Natural killer cell (primary cell): Measurements from ENCODE around the gene SMARCA2. TPM values are rescaled to one million over a fixed set of nuclear protein-coding genes. Genes with fewer than 3 reads are reported as not detected.

Experiments
- ATAC-seq, 3 donors: fragments of 150-1000 bp in 2 of 3; fragments of 200-7000 bp in 1 of 3; cut with Tn5 transposase; 1 replicate in 1 of 3; 2 replicates in 2 of 3; pipeline ENCODE4 v1.10.0; 2021; ENCODE audit warnings: mild to moderate bottlenecking in 2 of 3, moderate library complexity in 2 of 3
- DNase-seq, 2 donors: peaks; one replicate each; pipeline versions ENCODE4 v3.0.0 to v3.0.0-alpha.2; 2013 to 2021; ENCODE audit warnings: mixed read lengths in 1 of 2
- H3K27ac ChIP-seq: one replicate; pipeline ENCODE4 v1.5.1; 2013; ENCODE audit warnings: mild to moderate bottlenecking, low read length
- H3K27me3 ChIP-seq: one replicate; pipeline ENCODE4 v1.6.1; 2013; ENCODE audit warnings: low read length; ENCODE audit not compliant: control insufficient read depth, insufficient read depth
- H3K36me3 ChIP-seq: one replicate; pipeline ENCODE4 v1.6.1; 2013; ENCODE audit warnings: low read length; ENCODE audit not compliant: control insufficient read depth, insufficient read depth
- H3K4me1 ChIP-seq: one replicate; pipeline ENCODE4 v1.6.1; 2013; ENCODE audit warnings: low read length; ENCODE audit not compliant: control insufficient read depth, insufficient read depth
- H3K4me3 ChIP-seq: one replicate; pipeline ENCODE4 v1.5.1; 2013; ENCODE audit warnings: low read length
- H3K9me3 ChIP-seq: one replicate; pipeline ENCODE4 v1.6.1; 2013; ENCODE audit warnings: low read length; ENCODE audit not compliant: control insufficient read depth, insufficient read depth
- H3K27ac Mint-ChIP-seq, 2 donors: one replicate each; pipeline ENCODE4 v1.8.0; 2022; ENCODE audit warnings: mild to moderate bottlenecking in 2 of 2, mixed read lengths in 2 of 2, moderate library complexity in 1 of 2
- H3K27me3 Mint-ChIP-seq, 2 donors: one replicate each; pipeline ENCODE4 v1.8.0; 2022; ENCODE audit warnings: low read depth in 2 of 2, mixed read lengths in 2 of 2
- H3K36me3 Mint-ChIP-seq: one replicate; pipeline ENCODE4 v1.8.0; 2022; ENCODE audit warnings: mixed read lengths
- H3K4me1 Mint-ChIP-seq, 2 donors: one replicate each; pipeline ENCODE4 v1.8.0; 2022; ENCODE audit warnings: mixed read lengths in 2 of 2
- H3K4me3 Mint-ChIP-seq: one replicate; pipeline ENCODE4 v1.8.0; 2022; ENCODE audit warnings: mild to moderate bottlenecking, moderate library complexity, mixed read lengths
- H3K9me3 Mint-ChIP-seq, 2 donors: one replicate each; pipeline ENCODE4 v1.8.0; 2022; ENCODE audit warnings: mixed read lengths in 2 of 2
- CTCF ChIP-seq: fragments of 200-600 bp; IDR thresholded peaks from one replicate; pipeline ENCODE4 v1.8.0; 2022; ENCODE audit warnings: antibody characterized with exemption
- WGBS: methylation state at CpG from one replicate; pipeline ENCODE4 v1.1.7; 2013; ENCODE audit warnings: missing lambda C conversion rate; ENCODE audit not compliant: insufficient coverage; 5-methylcytosine and 5-hydroxymethylcytosine counted together
- intact Hi-C: fragments of 100-400 bp; cut with micrococcal nuclease; formaldehyde crosslinking; loops from one replicate; pipeline ENCODE4 v1.14.2; 2022
- total RNA-seq, 4 donors: library from RNA; stranded (reverse); fragments of 120-200 nt in 1 of 4; gene quantifications; one replicate each; pipeline versions ENCODE4 v1.2.3 to v1.2.4, GENCODE V29; 2013 to 2022

SMARCA2 gene
- total RNA-seq, 3 donors from 2014 or later (not counting 1 experiment from before 2014, with no cell fraction given), result 303 to 324 (median 308) TPM

DNA sequence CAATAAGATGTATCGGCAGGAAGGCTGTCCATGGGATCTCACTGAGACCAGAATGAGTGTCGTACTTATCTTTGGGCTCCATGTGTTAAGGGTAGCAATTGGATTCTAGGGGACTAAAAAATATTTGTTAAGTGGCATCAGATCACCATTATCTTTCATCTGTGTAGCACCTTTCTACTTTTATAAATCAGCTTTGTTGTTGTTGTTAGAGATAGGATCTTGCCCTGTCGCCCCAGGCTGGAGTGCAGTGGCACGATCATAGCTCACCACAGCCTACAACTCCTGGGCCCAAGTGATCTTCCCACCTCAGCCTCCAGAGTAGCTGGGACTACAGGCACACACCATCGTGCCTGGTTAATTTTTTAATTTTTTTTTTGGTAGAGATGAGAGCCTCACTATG is 220.5 kb downstream of the SMARCA2 start:
- Mint-ChIP-seq H3K36me3 (no peaks in the 10 kb centered on the region), H3K27ac (no peak overlapping the region), H3K9me3 (no peaks in the 10 kb centered on the region), H3K4me3 (no peak overlapping the region), H3K27me3 (peaks cover 3 to 7% of the 10 kb centered on the region in 2 donors), H3K4me1 (no peaks in the 10 kb centered on the region)
- TF ChIP-seq CTCF, result no peak
- H3K4me3 ChIP-seq, result no peak overlapping the region
- H3K9me3 ChIP-seq, result no peaks in the 10 kb centered on the region
- no peaks in the 10 kb centered on the region for H3K4me1 ChIP-seq
- no peak for ATAC-seq
- 98% methylated on average over 4 of the region's 5 CpGs for WGBS
- no peaks in the 10 kb centered on the region for H3K36me3 ChIP-seq
- intact Hi-C loops, result no loop called here
- no peak for DNase-seq
- no peak overlapping the region for H3K27ac ChIP-seq
- no peaks in the 10 kb centered on the region for H3K27me3 ChIP-seq

- no peaks in the 10 kb centered on the region for H3K36me3 ChIP-seq
- Mint-ChIP-seq H3K36me3 (no peaks in the 10 kb centered on the region), H3K4me1 (peaks cover 7 to 8% of the 10 kb centered on the region in 2 donors), H3K4me3 (no peak overlapping the region), H3K27me3 (peaks cover 7% of the 10 kb centered on the region in 2 donors), H3K27ac (no peak overlapping the region), H3K9me3 (no peaks in the 10 kb centered on the region)
- TF ChIP-seq CTCF, result no peak
- H3K9me3 ChIP-seq, result no peaks in the 10 kb centered on the region
- H3K27ac ChIP-seq, result no peak overlapping the region
- ATAC-seq (no peak), DNase-seq (no peak)
- no peaks in the 10 kb centered on the region for H3K27me3 ChIP-seq
- intact Hi-C loops, result no loop called here
- H3K4me1 ChIP-seq, result peaks cover 3% of the 10 kb centered on the region
- WGBS, result 87% methylated on average over 2 of the region's 3 CpGs
- H3K4me3 ChIP-seq, result no peak overlapping the region
Measured at GRCh38 chr9:2236850-2237249, 221.7 kb downstream of the SMARCA2 start.

- intact Hi-C loops, result no loop called here
- no peak for TF ChIP-seq CTCF
- ATAC-seq (peak in 2 of 3 donors; percentile 24 to 29), DNase-seq (no peak)
- Mint-ChIP-seq H3K36me3 (no peaks in the 10 kb centered on the region), H3K4me1 (peaks cover 20 to 23% of the 10 kb centered on the region in 2 donors), H3K4me3 (peak overlapping the region; percentile 91), H3K9me3 (no peaks in the 10 kb centered on the region), H3K27me3 (peaks cover 14 to 30% of the 10 kb centered on the region in 2 donors), H3K27ac (peak overlapping the region in 1 of 2 donors; percentile 60)
- H3K27ac ChIP-seq, result no peak overlapping the region
- 73% methylated on average over 15 of the region's 15 CpGs for WGBS
- no peaks in the 10 kb centered on the region for H3K27me3 ChIP-seq
- peaks cover 4% of the 10 kb centered on the region for H3K9me3 ChIP-seq
- H3K4me3 ChIP-seq, result no peak overlapping the region
- H3K36me3 ChIP-seq, result no peaks in the 10 kb centered on the region
- H3K4me1 ChIP-seq, result peaks cover 13% of the 10 kb centered on the region
Measured at GRCh38 chr9:2241461-2241835, 226.3 kb downstream of the SMARCA2 start.
